Measurements from ENCODE around the gene SYPL2.

SYPL2 gene

GRCh38 chr1:109490934-109491302 lies 24.6 kb downstream of the SYPL2 start:
- Histone ChIP-seq H3K36me3 (ENCODE audit: control insufficient read depth, low read length) (peaks cover 27% of the 10 kb centered on the region), H3K4me3 (ENCODE audit: low read length) (no peak overlapping the region), H3K4me1 (ENCODE audit: control insufficient read depth, low read length) (peaks cover 13% of the 10 kb centered on the region), H3K27me3 (ENCODE audit: control insufficient read depth, low read length) (no peaks in the 10 kb centered on the region), H3F3A (ENCODE audit: control insufficient read depth, insufficient read depth) (no peaks in the 10 kb centered on the region; the same call in 1 of the 2 replicates), H4K20me1 (ENCODE audit: control insufficient read depth, insufficient read depth, low read depth, low read length) (no peaks in the 10 kb centered on the region), H3K9me2 (replicated peaks; ENCODE audit: control insufficient read depth, low read length) (no peaks in the 10 kb centered on the region), H3K4me2 (ENCODE audit: low read length) (no peak overlapping the region), H3K79me2 (ENCODE audit: control insufficient read depth, low read length) (peaks cover 17% of the 10 kb centered on the region), H3K27ac (ENCODE audit: low read depth, low read length) (no peak overlapping the region), H3K9me3 (ENCODE audit: control insufficient read depth, insufficient read depth, low read length) (no peaks in the 10 kb centered on the region)
- TF ChIP-seq CTCF (IDR thresholded peaks at IDR 0.05; ENCODE audit: low read depth, low read length, poor library complexity, severe bottlenecking) (no peak), EZH2phosphoT487 (IDR thresholded peaks at IDR 0.05; ENCODE audit: borderline replicate concordance, low read length) (no peak)

GRCh38 chr1:109491372-109491771 lies 25.0 kb downstream of the SYPL2 start:
- peaks cover 17% of the 10 kb centered on the region for H3K79me2 ChIP-seq (ENCODE audit: control insufficient read depth, low read length)
- H4K20me1 ChIP-seq (ENCODE audit: control insufficient read depth, insufficient read depth, low read depth, low read length): no peaks in the 10 kb centered on the region
- no peak overlapping the region for H3K27ac ChIP-seq (ENCODE audit: low read depth, low read length)
- H3K36me3 ChIP-seq (ENCODE audit: control insufficient read depth, low read length): peaks cover 27% of the 10 kb centered on the region
- no peaks in the 10 kb centered on the region for H3K9me2 ChIP-seq (replicated peaks; ENCODE audit: control insufficient read depth, low read length)
- no peak overlapping the region for H3K4me2 ChIP-seq (ENCODE audit: low read length)
- no peak overlapping the region for H3K4me3 ChIP-seq (ENCODE audit: low read length)
- no peaks in the 10 kb centered on the region; the same call in 1 of the 2 replicates for H3F3A ChIP-seq (ENCODE audit: control insufficient read depth, insufficient read depth)
- TF ChIP-seq EZH2phosphoT487 (IDR thresholded peaks at IDR 0.05; ENCODE audit: borderline replicate concordance, low read length): no peak
- no peak for TF ChIP-seq CTCF (IDR thresholded peaks at IDR 0.05; ENCODE audit: low read depth, low read length, poor library complexity, severe bottlenecking)
- H3K27me3 ChIP-seq (ENCODE audit: control insufficient read depth, low read length): no peaks in the 10 kb centered on the region
- peaks cover 13% of the 10 kb centered on the region for H3K4me1 ChIP-seq (ENCODE audit: control insufficient read depth, low read length)
- no peaks in the 10 kb centered on the region for H3K9me3 ChIP-seq (ENCODE audit: control insufficient read depth, insufficient read depth, low read length)

GRCh38 chr1:109492779-109493178 lies 26.4 kb downstream of the SYPL2 start:
- no peaks in the 10 kb centered on the region for H4K20me1 ChIP-seq (ENCODE audit: control insufficient read depth, insufficient read depth, low read depth, low read length)
- H3K9me3 ChIP-seq (ENCODE audit: control insufficient read depth, insufficient read depth, low read length): no peaks in the 10 kb centered on the region
- peaks cover 13% of the 10 kb centered on the region for H3K4me1 ChIP-seq (ENCODE audit: control insufficient read depth, low read length)
- peaks cover 30% of the 10 kb centered on the region for H3K36me3 ChIP-seq (ENCODE audit: control insufficient read depth, low read length)
- TF ChIP-seq CTCF (IDR thresholded peaks at IDR 0.05; ENCODE audit: low read depth, low read length, poor library complexity, severe bottlenecking) (no peak), EZH2phosphoT487 (IDR thresholded peaks at IDR 0.05; ENCODE audit: borderline replicate concordance, low read length) (no peak)
- peaks cover 17% of the 10 kb centered on the region for H3K79me2 ChIP-seq (ENCODE audit: control insufficient read depth, low read length)
- H3K4me3 ChIP-seq (ENCODE audit: low read length): no peak overlapping the region
- H3K27me3 ChIP-seq (ENCODE audit: control insufficient read depth, low read length): no peaks in the 10 kb centered on the region
- H3K9me2 ChIP-seq (replicated peaks; ENCODE audit: control insufficient read depth, low read length): no peaks in the 10 kb centered on the region
- H3K4me2 ChIP-seq (ENCODE audit: low read length): no peak overlapping the region
- H3F3A ChIP-seq (ENCODE audit: control insufficient read depth, insufficient read depth): no peaks in the 10 kb centered on the region; the same call in 1 of the 2 replicates
- no peak overlapping the region for H3K27ac ChIP-seq (ENCODE audit: low read depth, low read length)
